GM12878 (cell line): ENCODE data around the gene RNF150. TPM values are rescaled to one million over a fixed set of nuclear protein-coding genes. Genes with fewer than 3 reads are reported as not detected.
"Not testable (repeated sequence)": the region's sequence is repeated elsewhere in the genome, so short reads cannot be mapped to it uniquely, and the experiment has no call there.

Experiments used
- ATAC-seq: fragments of 200-7000 bp; cut with Tn5 transposase; 3 replicates; pipeline ENCODE4 v1.9.1; 2020; ENCODE audit warnings: mild to moderate bottlenecking, moderate library complexity
- BruUV-seq: library from RNA; stranded (reverse); fragments of 400-500 nt; replicated peaks from 2 replicates; lab custom pipeline; 2021; lab: Mats Ljungman, UMichigan
- CTCF ChIA-PET: fragments of 300-600 bp; sonication (Branson Sonifier 250); formaldehyde crosslinking; extraction: SDS; loops from one replicate; lab custom pipeline; 2021; ENCODE audit warnings: inconsistent platforms; lab: Yijun Ruan, JAX
- POLR2A ChIA-PET: fragments of 350-600 bp; formaldehyde crosslinking; extraction: SDS; loops from one replicate; lab custom pipeline; 2021; ENCODE audit warnings: inconsistent platforms; lab: Charles Lee
- RAD21 ChIA-PET: fragments of 300-600 bp; sonication (Branson Sonifier 250); formaldehyde crosslinking; loops from one replicate; lab custom pipeline; 2023; ENCODE audit warnings: antibody characterized with exemption; ENCODE audit not compliant: unreplicated experiment; lab: Charles Lee
- SMC1A ChIA-PET: fragments of 300-600 bp; sonication (Branson Sonifier 250); formaldehyde crosslinking; loops from one replicate; lab custom pipeline; 2023; ENCODE audit not compliant: unreplicated experiment, uncharacterized antibody; lab: Charles Lee
- DNase-seq: peaks from one replicate; pipeline ENCODE4 v3.0.0-alpha.2; 2011; ENCODE audit warnings: low read depth, low spot score
- FAIRE-seq: peaks from 3 replicates; lab custom pipeline; 2011; peaks lifted over from hg19 to GRCh38; lab: Jason Lieb, UNC
- H2AFZ ChIP-seq: 2 replicates; pipeline ENCODE4 v1.6.0; 2011; ENCODE audit warnings: low read depth, low read length, control low read depth; ENCODE audit not compliant: control insufficient read depth
- H3K27ac ChIP-seq: 2 replicates; pipeline ENCODE4 v1.5.1; 2011; ENCODE audit warnings: control low read depth; ENCODE audit not compliant: control insufficient read depth, insufficient read depth
- H3K27me3 ChIP-seq, 2 experiments: replicated peaks in 1 of 2; 2 replicates each; pipeline versions ENCODE4 v1.6.0 to v1.6.1; 2011; ENCODE audit warnings: low read length in 1 of 2; ENCODE audit not compliant: control insufficient read depth in 2 of 2, insufficient read depth in 2 of 2
- H3K36me3 ChIP-seq, 2 experiments: 2 replicates each; pipeline ENCODE4 v1.5.1; 2011; ENCODE audit warnings: low read length in 1 of 2; ENCODE audit not compliant: control insufficient read depth in 2 of 2, insufficient read depth in 2 of 2
- H3K4me1 ChIP-seq: 2 replicates; pipeline ENCODE4 v1.6.1; 2011; ENCODE audit warnings: mild to moderate bottlenecking, low read length, moderate library complexity, mixed read lengths; ENCODE audit not compliant: control insufficient read depth, insufficient read depth
- H3K4me2 ChIP-seq: 2 replicates; pipeline ENCODE4 v1.6.0; 2011; ENCODE audit warnings: control low read depth; ENCODE audit not compliant: control insufficient read depth, insufficient read depth
- H3K4me3 ChIP-seq: fragments of 200-600 bp; sonication (generic); 2 replicates; pipeline ENCODE4 v1.5.1; 2016
- H3K79me2 ChIP-seq: 2 replicates; pipeline ENCODE4 v1.6.0; 2011; ENCODE audit warnings: low read length; ENCODE audit not compliant: control insufficient read depth, insufficient read depth
- H3K9ac ChIP-seq: 2 replicates; pipeline ENCODE4 v1.8.0; 2011; ENCODE audit warnings: low read length, control low read depth, mixed read lengths; ENCODE audit not compliant: control insufficient read depth, insufficient read depth
- H3K9me3 ChIP-seq: replicated peaks from 3 replicates; pipeline ENCODE4 v1.5.1; 2011; ENCODE audit warnings: mild to moderate bottlenecking, low read length; ENCODE audit not compliant: control insufficient read depth, insufficient read depth
- H4K20me1 ChIP-seq: 2 replicates; pipeline ENCODE4 v1.6.0; 2011; ENCODE audit not compliant: control insufficient read depth, insufficient read depth
- ATF7 ChIP-seq: fragments of 450-650 bp; IDR thresholded peaks from 2 replicates; pipeline ENCODE4 v1.6.1; 2016; ENCODE audit warnings: low read depth, mild to moderate bottlenecking
- BACH1 ChIP-seq: fragments of 450-650 bp; IDR thresholded peaks from 2 replicates; pipeline ENCODE4 v1.6.1; 2017; ENCODE audit warnings: mild to moderate bottlenecking, borderline replicate concordance
- BCL3 ChIP-seq: IDR thresholded peaks from 2 replicates; pipeline ENCODE4 v1.6.1; 2011; ENCODE audit warnings: borderline replicate concordance, low read depth, mild to moderate bottlenecking, moderate library complexity, low read length; ENCODE audit not compliant: insufficient read depth, poor library complexity, severe bottlenecking
- CBX5 ChIP-seq: sonication (generic); IDR thresholded peaks from 2 replicates; pipeline ENCODE4 v1.6.1; 2016; ENCODE audit warnings: low read depth, moderate library complexity, mild to moderate bottlenecking, inconsistent platforms
- PBX3 ChIP-seq: IDR thresholded peaks from 2 replicates; pipeline ENCODE4 v1.6.1; 2011; ENCODE audit warnings: mild to moderate bottlenecking, low read depth, low read length, moderate library complexity; ENCODE audit not compliant: insufficient replicate concordance
- RELA ChIP-seq: fragments of 450-650 bp; IDR thresholded peaks from 2 replicates; pipeline ENCODE4 v1.8.0; 2014; ENCODE audit warnings: borderline replicate concordance; ENCODE audit not compliant: partially characterized antibody
- YY1 ChIP-seq: IDR thresholded peaks from 2 replicates; pipeline ENCODE4 v1.6.1; 2011; ENCODE audit warnings: low read depth, mild to moderate bottlenecking, low read length
- WGBS: methylation state at CpG from one replicate; pipeline ENCODE4 v1.1.6; 2016; ENCODE audit warnings: low lambda C conversion rate; ENCODE audit not compliant: insufficient replicate concordance, insufficient coverage; ENCODE audit errors: missing lambda C conversion rate; 5-methylcytosine and 5-hydroxymethylcytosine counted together
- in situ Hi-C: fragments of 300-500 bp; cut with MboI; formaldehyde crosslinking; loops from 9 replicates; pipeline ENCODE4 v1.14.3; 2018; ENCODE audit warnings: mixed read lengths
- intact Hi-C: fragments of 100-400 bp; cut with micrococcal nuclease; formaldehyde crosslinking; loops from one replicate; pipeline ENCODE4 v1.14.2; 2022; ENCODE audit not compliant: unreplicated experiment
- polyA plus RNA-seq, 11 experiments: library from polyadenylated mRNA; depleted of rRNA in 4 of 11; unstranded in 6 of 11; stranded (reverse) in 5 of 11; fragments of >200 nt; fragmentation: Nextera tagmentation in 4 of 11; fragmentation: Illumina TruSeq in 1 of 11; extraction: Ambion mirVana in 4 of 11; extraction: Trizol in 1 of 11; gene quantifications; 1 replicate in 1 of 11; 2 replicates in 10 of 11; pipeline versions ENCODE4 v1.2.1 to v1.2.3, GENCODE V29; 2011 to 2016; ENCODE audit warnings: inconsistent platforms in 2 of 11, missing spikeins in 2 of 11, low read depth in 1 of 11
- total RNA-seq, 4 experiments: library from RNA; depleted of rRNA in 3 of 4; stranded (reverse); fragments of >200 nt in 3 of 4; fragmentation: Illumina TruSeq in 1 of 4; extraction: Trizol in 1 of 4; gene quantifications; 2 replicates each; pipeline versions ENCODE4 v1.2.1 to v1.2.3, GENCODE V29; 2013 to 2021

RNF150 gene
- total and polyA plus RNA-seq, 10 of the 15 experiments (the other 5 are each of a cell fraction or from before 2014, with no cell fraction given): 0.01 to 2.3 (median 0.04) TPM; not detected in 6

- no peak overlapping the region for H3K4me3 ChIP-seq
- H3K4me1 ChIP-seq: peaks cover 27% of the 10 kb centered on the region
- TF ChIP-seq YY1 (no peak), BACH1 (no peak), PBX3 (no peak), CBX5 (no peak), RELA (no peak), BCL3 (no peak), ATF7 (no peak)
- intact Hi-C loops (no loop called here), in situ Hi-C loops (no loop called here)
- H3K4me2 ChIP-seq: no peak overlapping the region
- RAD21 ChIA-PET: no interaction called here
- H3K9ac ChIP-seq: no peak overlapping the region
- H3K27ac ChIP-seq: no peak overlapping the region
- no peaks in the 10 kb centered on the region for H3K9me3 ChIP-seq
- DNase-seq (no peak), ATAC-seq (no peak), FAIRE-seq (no peak)
- no TSS peak for BruUV-seq
- H3K79me2 ChIP-seq: no peaks in the 10 kb centered on the region
- H3K36me3 ChIP-seq: no peaks in the 10 kb centered on the region
- SMC1A ChIA-PET: no interaction called here
- POLR2A ChIA-PET: no interaction called here
- H4K20me1 ChIP-seq: no peaks in the 10 kb centered on the region
- CTCF ChIA-PET: no interaction called here
- no peak overlapping the region for H2AFZ ChIP-seq
- 77% methylated on average over 4 of the region's 4 CpGs for WGBS
- H3K27me3 ChIP-seq: no peaks in the 10 kb centered on the region
Observed at GRCh38 chr4:140811429-140811828, 321.8 kb downstream of the RNF150 start.

GRCh38 chr4:140810591-140811169 lies 322.6 kb downstream of the RNF150 start:
- H3K9me3 ChIP-seq, FAIRE-seq, DNase-seq, CTCF ChIA-PET, H3K4me2 ChIP-seq, H2AFZ ChIP-seq, RAD21 ChIA-PET, ATAC-seq, in situ Hi-C loops, H3K79me2 ChIP-seq, SMC1A ChIA-PET, H3K36me3 ChIP-seq, intact Hi-C loops, POLR2A ChIA-PET, H4K20me1 ChIP-seq, H3K27ac ChIP-seq, H3K9ac ChIP-seq, H3K4me3 ChIP-seq, H3K27me3 ChIP-seq, BruUV-seq: not testable (repeated sequence)
- WGBS: 0% methylated on average over 1 of the region's 1 CpG
- H3K4me1 ChIP-seq: peaks cover 35% of the 10 kb centered on the region
